ENCODE results near the gene OR5AU1.

OR5AU1 gene

GRCh38 chr14:21155963-21156362 is at the start of gene OR5AU1:
Gene OR5AU1 (minus strand): TSS chr14:21156063. CDS start chr14:21155872, 191 bp downstream.
- DNase-seq, result no peak
- TF ChIP-seq GATA1 (IDR thresholded peaks at IDR 0.05; ENCODE audit: low read depth, low read length), result no peak
- no peak for TF ChIP-seq POLR2A (IDR thresholded peaks at IDR 0.05; ENCODE audit: low read length)

GRCh38 chr14:21205026-21205677 is 49.3 kb upstream of the OR5AU1 start:
- TF ChIP-seq POLR2A (IDR thresholded peaks at IDR 0.05; ENCODE audit: low read length) (no peak), GATA1 (IDR thresholded peaks at IDR 0.05; ENCODE audit: low read depth, low read length) (no peak)
- no peak for DNase-seq

- no peak for DNase-seq
- TF ChIP-seq POLR2A (IDR thresholded peaks at IDR 0.05; ENCODE audit: low read length) (no peak), GATA1 (IDR thresholded peaks at IDR 0.05; ENCODE audit: low read depth, low read length) (no peak)
Observed at GRCh38 chr14:21204167-21205025, 48.5 kb upstream of the OR5AU1 start.

DNA sequence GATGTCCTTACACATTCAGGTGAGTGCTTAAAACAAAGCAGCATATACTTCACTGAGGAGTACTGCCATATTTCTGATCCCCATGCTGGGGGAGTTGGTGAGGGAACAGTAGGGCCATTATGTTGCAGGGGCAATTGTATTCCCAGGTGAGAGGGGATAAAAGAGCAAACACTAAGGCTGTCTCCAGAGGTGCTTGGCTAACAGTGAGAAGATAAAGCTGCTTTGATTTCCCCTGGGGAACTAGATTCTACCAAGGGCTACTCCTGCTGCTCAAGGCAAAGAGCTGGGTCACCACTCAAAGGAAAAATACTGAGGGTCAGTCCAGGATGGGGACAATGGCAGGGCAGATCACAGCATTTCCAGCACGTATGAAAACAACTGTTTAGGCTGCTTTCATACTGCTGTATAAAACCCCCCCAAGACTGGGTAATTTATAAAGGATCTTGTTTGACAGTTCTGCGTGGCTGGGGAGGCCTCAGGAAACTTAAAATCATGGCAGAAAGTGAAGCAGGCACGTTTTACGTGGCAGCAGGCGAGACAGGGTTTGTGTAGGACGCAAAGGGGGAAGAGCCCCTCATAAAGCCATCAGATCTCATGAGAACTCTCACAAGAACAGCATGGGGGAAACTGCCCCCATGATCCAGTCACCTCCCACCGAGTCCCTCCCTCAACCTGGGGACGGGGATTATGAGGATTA is 47.8 kb upstream of the OR5AU1 start:
- TF ChIP-seq GATA1 (IDR thresholded peaks at IDR 0.05; ENCODE audit: low read depth, low read length) (no peak), POLR2A (IDR thresholded peaks at IDR 0.05; ENCODE audit: low read length) (no peak)
- DNase-seq, result no peak

DNA sequence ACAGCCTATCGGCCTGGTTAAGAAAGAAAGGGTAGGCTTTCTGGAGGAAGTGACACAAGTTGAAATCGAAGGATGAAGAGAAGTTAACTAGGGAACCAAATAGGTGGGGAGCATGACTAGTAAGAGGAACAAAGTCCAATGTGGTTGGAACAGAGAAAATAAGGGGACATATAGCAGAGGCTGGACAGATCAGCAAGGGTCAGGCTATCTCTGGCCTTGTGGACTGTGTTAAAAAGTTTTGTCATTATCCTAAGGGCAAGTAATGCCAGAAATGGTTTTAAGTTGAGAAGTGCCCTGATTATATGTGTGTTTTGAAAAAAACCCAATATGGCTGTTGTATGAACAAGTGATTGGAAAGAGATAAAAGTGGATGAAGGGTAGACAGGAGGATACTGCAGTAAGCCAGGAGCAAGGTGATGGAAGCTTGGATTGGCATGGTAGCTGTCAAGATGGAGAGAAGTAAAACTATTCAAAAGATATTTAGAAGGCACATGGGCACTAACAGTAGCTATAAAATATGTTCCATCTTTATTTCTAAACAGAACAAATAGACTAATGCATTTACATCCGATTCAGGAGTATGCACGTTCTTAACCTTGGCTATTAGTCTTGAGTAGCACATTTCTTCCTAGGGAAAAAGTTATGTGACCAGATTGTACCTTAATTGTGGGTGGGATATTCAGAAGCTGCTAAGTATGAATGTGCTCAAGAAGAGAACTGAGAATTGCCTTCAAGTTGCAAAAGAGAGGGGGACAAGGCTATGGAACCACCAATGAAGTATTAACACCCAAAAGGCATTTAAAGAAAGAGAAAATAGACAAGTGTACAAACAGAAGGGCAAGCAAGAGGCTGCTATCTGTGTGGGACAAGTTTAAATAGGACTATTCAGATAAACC is 46.8 kb upstream of the OR5AU1 start:
- DNase-seq, result no peak
- no peak for TF ChIP-seq POLR2A (IDR thresholded peaks at IDR 0.05; ENCODE audit: low read length)
- no peak for TF ChIP-seq GATA1 (IDR thresholded peaks at IDR 0.05; ENCODE audit: low read depth, low read length)

- TF ChIP-seq POLR2A (IDR thresholded peaks at IDR 0.05; ENCODE audit: low read length) (no peak), GATA1 (IDR thresholded peaks at IDR 0.05; ENCODE audit: low read depth, low read length) (no peak)
Observed at GRCh38 chr14:21201732-21202462, 46.0 kb upstream of the OR5AU1 start.

GRCh38 chr14:21200752-21201461 is 45.0 kb upstream of the OR5AU1 start:
- TF ChIP-seq POLR2A (IDR thresholded peaks at IDR 0.05; ENCODE audit: low read length) (no peak), GATA1 (IDR thresholded peaks at IDR 0.05; ENCODE audit: low read depth, low read length) (no peak)
- no peak for DNase-seq

More at GRCh38 chr14:21201732-21202462, 46.0 kb upstream of the OR5AU1 start:
- DNase-seq, result no peak

DNA sequence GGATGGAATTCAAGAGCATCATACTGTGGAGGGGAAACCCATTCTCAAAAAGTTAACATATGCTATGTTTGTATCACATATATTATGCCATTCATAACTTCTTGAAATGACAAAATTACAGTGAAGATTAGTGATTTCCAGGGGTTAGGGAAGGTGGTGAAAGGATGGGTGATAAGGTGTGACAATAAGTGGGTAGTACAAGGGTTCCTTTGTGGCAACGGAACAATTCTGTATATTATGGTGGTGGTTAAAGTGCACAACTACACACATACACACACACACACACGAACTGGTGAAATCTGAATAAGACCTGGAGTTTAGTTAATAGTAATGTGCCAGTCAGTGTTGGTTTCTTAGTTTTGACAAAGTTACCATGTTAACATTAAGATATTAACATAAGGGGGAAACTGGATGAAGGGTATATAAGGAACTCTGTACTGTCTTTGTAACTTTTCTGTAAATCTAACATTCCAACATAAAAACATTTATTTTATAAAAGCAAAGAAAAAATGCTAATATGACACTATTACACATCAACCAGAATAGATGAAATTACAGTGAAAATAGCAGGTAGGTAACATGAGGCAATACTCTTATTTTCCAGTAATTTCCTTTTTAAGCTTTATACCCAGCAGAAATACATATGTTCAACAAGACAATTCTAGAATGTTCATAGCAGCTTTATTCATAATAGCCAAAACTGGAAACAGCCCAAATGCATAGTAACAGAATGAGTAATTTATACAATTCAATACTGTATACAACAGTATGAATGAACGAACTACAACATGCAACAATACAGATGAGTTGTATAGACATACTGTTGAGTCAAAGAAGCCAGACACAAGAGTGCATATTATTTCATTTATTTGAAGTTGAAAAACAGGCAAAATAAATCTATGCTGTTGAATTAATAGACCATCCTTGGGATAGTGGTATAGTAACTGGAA is 44.0 kb upstream of the OR5AU1 start:
- TF ChIP-seq GATA1 (IDR thresholded peaks at IDR 0.05; ENCODE audit: low read depth, low read length) (no peak), POLR2A (IDR thresholded peaks at IDR 0.05; ENCODE audit: low read length) (no peak)
- no peak for DNase-seq

DNA sequence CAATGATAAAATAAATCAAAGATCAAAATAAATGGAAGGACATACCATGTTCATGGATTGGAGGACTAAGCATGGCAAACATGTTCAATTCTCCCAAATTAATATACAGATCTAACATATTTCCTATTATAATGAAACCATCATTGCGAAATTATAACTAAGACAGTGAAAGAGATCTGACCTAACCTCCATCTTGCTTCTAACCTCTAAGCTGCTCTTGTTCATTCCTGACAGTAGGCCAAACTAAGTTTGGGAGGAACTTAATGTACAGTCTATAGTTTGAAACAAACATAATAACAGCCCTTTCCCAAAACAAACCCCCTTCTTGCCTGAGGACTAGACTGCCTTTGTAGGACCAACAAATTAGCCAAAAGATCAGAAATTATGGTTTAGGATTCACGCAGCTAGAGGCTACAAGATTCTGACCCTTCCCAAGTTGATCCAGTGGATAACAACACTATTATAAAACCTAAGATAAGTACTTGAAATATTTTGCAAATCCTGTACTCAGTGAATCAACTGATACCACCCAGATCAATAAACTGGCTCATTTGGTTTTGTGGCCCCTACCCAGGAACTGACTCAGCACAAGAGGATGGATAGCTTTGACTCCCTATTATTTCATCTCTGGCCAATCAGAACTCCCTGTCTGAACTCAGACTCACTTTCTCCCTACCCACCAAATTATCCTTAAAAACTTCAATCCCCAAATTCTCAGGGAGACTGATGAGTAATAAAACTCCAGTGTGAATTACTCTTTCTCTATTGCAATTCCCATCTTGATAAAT is 41.7 kb upstream of the OR5AU1 start:
- no peak for DNase-seq
- TF ChIP-seq GATA1 (IDR thresholded peaks at IDR 0.05; ENCODE audit: low read depth, low read length) (no peak), POLR2A (IDR thresholded peaks at IDR 0.05; ENCODE audit: low read length) (no peak)

GRCh38 chr14:21194597-21194996 is 38.7 kb upstream of the OR5AU1 start:
- TF ChIP-seq GATA1 (IDR thresholded peaks at IDR 0.05; ENCODE audit: low read depth, low read length), result no peak
- TF ChIP-seq POLR2A (IDR thresholded peaks at IDR 0.05; ENCODE audit: low read length), result no peak
- no peak for DNase-seq

Measured in erythroblast (primary cell).